Vagina (tissue), 2 donors: ENCODE results near the gene GEMIN7. TPM values are rescaled to one million over a fixed set of nuclear protein-coding genes. Genes with fewer than 3 reads are reported as not detected.

Experiments used
- DNase-seq, 2 donors: peaks; one replicate each; pipeline ENCODE4 v3.0.0-alpha.2; 2017; ENCODE audit errors: extremely low spot score in 2 of 2
- H3K27ac ChIP-seq: fragments of 200-600 bp; sonication (generic); one replicate; pipeline ENCODE4 v1.5.1; 2019
- H3K27me3 ChIP-seq: fragments of 200-600 bp; sonication (generic); one replicate; pipeline ENCODE4 v1.5.1; 2019
- H3K36me3 ChIP-seq, 2 donors: fragments of 200-600 bp; sonication (generic); one replicate each; pipeline ENCODE4 v1.5.1; 2017 to 2019
- H3K4me1 ChIP-seq: fragments of 200-600 bp; sonication (generic); one replicate; pipeline ENCODE4 v1.5.1; 2019
- H3K4me3 ChIP-seq, 2 donors: fragments of 200-600 bp; sonication (generic); 1 replicate in 1 of 2; 2 replicates in 1 of 2; pipeline ENCODE4 v1.5.1; 2016 to 2019
- H3K9me3 ChIP-seq: fragments of 200-600 bp; sonication (generic); one replicate; pipeline ENCODE4 v1.5.1; 2019
- POLR2A ChIP-seq, 2 donors: fragments of 450-650 bp; IDR thresholded peaks; one replicate each; pipeline ENCODE4 v1.6.1; 2017; ENCODE audit warnings: antibody characterized with exemption in 2 of 2, mild to moderate bottlenecking in 2 of 2, moderate library complexity in 2 of 2
- POLR2AphosphoS5 ChIP-seq, 2 donors: sonication (generic); formaldehyde crosslinking; IDR thresholded peaks; one replicate each; pipeline ENCODE4 v1.9.0; 2017; ENCODE audit warnings: antibody characterized with exemption in 2 of 2, mild to moderate bottlenecking in 2 of 2, low read depth in 1 of 2; ENCODE audit not compliant: insufficient read depth in 1 of 2
- intact Hi-C: fragments of 100-400 bp; cut with DNase I; formaldehyde crosslinking; loops from one replicate; pipeline ENCODE4 v1.15.1; 2023
- total RNA-seq: library from RNA; depleted of rRNA; stranded (reverse); fragments of >200 nt; gene quantifications from one replicate; pipeline ENCODE4 v1.2.3, GENCODE V29; 2016
- TF ChIP-seq, protein P1 (sequence below), 3 experiments: fragments of 450-650 bp in 2 of 3; fragments of 200-600 bp in 1 of 3; sonication (generic) in 1 of 3; IDR thresholded peaks; one replicate each; pipeline ENCODE4 v1.5.1; 2017 to 2019; ENCODE audit warnings: antibody characterized with exemption in 3 of 3, mild to moderate bottlenecking in 2 of 3, moderate library complexity in 2 of 3

The GEMIN7 gene
- total RNA-seq, 1 donor from 2014 or later: 42.0 TPM

DNA sequence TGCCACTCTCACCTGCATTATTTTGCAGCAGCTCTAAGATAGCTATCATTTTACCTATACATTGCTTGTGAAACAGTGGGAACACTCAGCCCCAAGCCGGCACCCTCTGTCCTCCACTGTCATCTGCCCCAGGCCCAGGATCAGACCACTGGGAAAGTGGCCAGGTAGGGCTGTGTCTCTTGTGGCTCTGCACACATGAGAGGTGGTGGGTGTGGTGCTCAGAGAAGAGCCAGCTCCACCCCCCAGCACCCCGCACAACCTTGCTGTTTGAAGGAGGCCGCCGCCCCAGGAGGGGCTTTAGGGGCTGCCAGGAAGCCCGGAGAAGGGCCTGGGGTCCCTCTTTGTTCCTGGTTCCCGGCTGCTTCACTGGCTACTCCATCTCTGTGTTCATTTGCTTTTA is 40.5 kb downstream of the GEMIN7 start:
- no peak overlapping the region for H3K4me3 ChIP-seq
- no peaks in the 10 kb centered on the region for H3K27me3 ChIP-seq
- H3K9me3 ChIP-seq: no peaks in the 10 kb centered on the region
- no peaks in the 10 kb centered on the region for H3K36me3 ChIP-seq
- intact Hi-C loops: no loop called here
- no peak for DNase-seq
- peaks cover 59% of the 10 kb centered on the region for H3K4me1 ChIP-seq
- no peak overlapping the region for H3K27ac ChIP-seq
- TF ChIP-seq, protein P1, sequence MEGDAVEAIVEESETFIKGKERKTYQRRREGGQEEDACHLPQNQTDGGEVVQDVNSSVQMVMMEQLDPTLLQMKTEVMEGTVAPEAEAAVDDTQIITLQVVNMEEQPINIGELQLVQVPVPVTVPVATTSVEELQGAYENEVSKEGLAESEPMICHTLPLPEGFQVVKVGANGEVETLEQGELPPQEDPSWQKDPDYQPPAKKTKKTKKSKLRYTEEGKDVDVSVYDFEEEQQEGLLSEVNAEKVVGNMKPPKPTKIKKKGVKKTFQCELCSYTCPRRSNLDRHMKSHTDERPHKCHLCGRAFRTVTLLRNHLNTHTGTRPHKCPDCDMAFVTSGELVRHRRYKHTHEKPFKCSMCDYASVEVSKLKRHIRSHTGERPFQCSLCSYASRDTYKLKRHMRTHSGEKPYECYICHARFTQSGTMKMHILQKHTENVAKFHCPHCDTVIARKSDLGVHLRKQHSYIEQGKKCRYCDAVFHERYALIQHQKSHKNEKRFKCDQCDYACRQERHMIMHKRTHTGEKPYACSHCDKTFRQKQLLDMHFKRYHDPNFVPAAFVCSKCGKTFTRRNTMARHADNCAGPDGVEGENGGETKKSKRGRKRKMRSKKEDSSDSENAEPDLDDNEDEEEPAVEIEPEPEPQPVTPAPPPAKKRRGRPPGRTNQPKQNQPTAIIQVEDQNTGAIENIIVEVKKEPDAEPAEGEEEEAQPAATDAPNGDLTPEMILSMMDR (IDR thresholded peaks at IDR 0.05): no peak
- TF ChIP-seq POLR2A (IDR thresholded peaks at IDR 0.05) (no peak), POLR2AphosphoS5 (IDR thresholded peaks at IDR 0.05; ENCODE audit: insufficient read depth in 1 of 2, low read depth in 1 of 2) (no peak)

DNA sequence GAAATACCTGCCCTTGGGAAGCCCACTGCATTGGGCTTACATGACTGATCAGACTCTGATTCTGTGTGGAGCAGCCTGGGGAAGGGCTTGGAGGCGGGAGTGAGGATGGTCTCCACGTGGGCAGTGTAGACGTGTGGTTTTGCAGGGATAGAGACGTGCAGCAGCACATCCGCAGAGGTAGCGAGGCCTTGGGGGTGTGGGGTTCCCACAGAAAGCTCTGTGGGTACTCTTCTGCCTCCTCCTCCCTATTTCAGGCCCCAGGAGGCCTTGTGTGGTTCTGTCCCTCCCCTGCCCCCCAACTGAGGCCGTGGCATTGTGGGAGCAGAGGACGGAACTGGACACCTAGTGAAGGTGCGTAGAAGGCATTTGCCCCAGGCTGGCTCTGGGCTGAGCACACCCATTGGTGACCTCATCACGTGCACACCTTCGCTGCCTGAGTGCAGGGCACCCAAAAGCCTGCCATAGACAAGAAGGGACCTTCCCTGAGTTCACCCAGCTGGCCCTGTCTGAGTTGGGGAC is 42.8 kb downstream of the GEMIN7 start:
- H3K27ac ChIP-seq: no peak overlapping the region
- TF ChIP-seq POLR2A (IDR thresholded peaks at IDR 0.05) (no peak), POLR2AphosphoS5 (IDR thresholded peaks at IDR 0.05; ENCODE audit: insufficient read depth in 1 of 2, low read depth in 1 of 2) (no peak)
- TF ChIP-seq, protein P1 (IDR thresholded peaks at IDR 0.05): no peak
- no peak for DNase-seq
- H3K27me3 ChIP-seq: no peaks in the 10 kb centered on the region
- intact Hi-C loops: no loop called here
- peaks cover 56% of the 10 kb centered on the region for H3K4me1 ChIP-seq
- no peak overlapping the region for H3K4me3 ChIP-seq
- H3K9me3 ChIP-seq: no peaks in the 10 kb centered on the region
- no peaks in the 10 kb centered on the region for H3K36me3 ChIP-seq

DNA sequence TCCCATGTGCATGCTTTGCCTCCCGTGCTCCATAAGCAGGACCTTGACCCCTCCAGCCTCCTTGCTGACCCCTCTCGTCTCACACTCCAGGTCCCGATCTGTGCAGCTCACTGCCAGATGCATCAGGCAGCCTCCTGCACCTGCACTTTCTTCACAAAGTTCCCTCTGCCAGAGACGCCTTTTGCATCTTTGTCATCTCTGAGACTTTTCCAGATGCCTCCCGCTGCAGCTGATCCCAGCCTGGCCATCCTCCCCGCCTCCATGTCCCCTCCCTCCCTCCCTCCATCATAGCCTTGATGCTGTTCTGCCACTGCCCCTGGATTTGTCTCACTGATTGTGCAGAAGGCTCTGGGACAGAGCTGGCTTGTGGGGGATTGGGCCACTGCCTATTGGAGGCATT is 43.8 kb downstream of the GEMIN7 start:
- H3K4me3 ChIP-seq: no peak overlapping the region
- no peaks in the 10 kb centered on the region for H3K27me3 ChIP-seq
- TF ChIP-seq, protein P1 (IDR thresholded peaks at IDR 0.05): no peak
- TF ChIP-seq POLR2A (IDR thresholded peaks at IDR 0.05) (no peak), POLR2AphosphoS5 (IDR thresholded peaks at IDR 0.05; ENCODE audit: insufficient read depth in 1 of 2, low read depth in 1 of 2) (no peak)
- H3K27ac ChIP-seq: no peak overlapping the region
- no peak for DNase-seq
- no peaks in the 10 kb centered on the region for H3K36me3 ChIP-seq
- intact Hi-C loops: no loop called here
- no peaks in the 10 kb centered on the region for H3K9me3 ChIP-seq
- peaks cover 52% of the 10 kb centered on the region for H3K4me1 ChIP-seq

DNA sequence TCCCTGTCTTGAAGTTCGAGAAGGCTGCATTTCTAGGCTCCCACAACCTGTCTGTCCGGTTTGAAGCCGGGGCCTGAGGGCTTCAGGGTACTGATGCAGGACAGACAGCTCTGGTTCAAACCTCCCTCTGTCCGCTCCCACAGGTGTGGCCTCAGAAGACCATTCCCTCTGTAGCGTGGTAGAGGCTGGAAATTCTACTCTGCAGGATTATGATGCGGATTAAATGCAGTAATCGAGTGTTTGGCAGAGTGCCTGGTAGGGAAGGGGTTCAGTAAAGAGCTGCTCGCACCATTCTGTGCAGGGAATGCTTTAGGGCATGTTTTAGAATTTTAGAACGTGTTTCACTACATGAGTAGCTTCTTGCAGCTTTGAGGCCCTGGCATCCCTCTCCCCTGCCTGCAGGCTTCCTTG is 44.4 kb downstream of the GEMIN7 start:
- H3K4me3 ChIP-seq: no peak overlapping the region
- no peaks in the 10 kb centered on the region for H3K27me3 ChIP-seq
- no peaks in the 10 kb centered on the region for H3K36me3 ChIP-seq
- no peak overlapping the region for H3K27ac ChIP-seq
- no peaks in the 10 kb centered on the region for H3K9me3 ChIP-seq
- peaks cover 47% of the 10 kb centered on the region for H3K4me1 ChIP-seq
- no peak for DNase-seq
- TF ChIP-seq, protein P1 (IDR thresholded peaks at IDR 0.05): no peak
- no peak for TF ChIP-seq POLR2A (IDR thresholded peaks at IDR 0.05)
- TF ChIP-seq POLR2AphosphoS5 (IDR thresholded peaks at IDR 0.05; ENCODE audit: insufficient read depth in 1 of 2, low read depth in 1 of 2): no peak
- intact Hi-C loops: no loop called here

DNA sequence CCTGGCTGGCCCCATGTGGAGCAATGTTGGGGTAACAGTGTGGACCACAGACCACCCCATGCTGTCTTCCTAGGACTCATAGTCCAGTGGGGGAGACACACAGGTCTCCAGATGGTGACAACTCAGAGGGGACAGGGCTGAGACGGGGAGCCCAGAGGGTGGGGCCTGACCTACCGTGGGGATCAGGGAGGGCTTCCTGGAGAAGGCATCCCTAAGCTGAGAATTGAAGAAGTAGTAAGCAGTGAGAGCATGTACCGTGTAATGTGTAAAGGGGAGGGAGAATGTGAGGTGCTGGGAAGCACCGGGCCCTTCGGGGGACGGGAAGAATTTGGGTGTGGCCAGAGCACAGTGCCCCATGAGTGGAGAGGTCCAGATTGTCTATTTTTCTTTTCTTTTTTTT is 45.0 kb downstream of the GEMIN7 start:
- H3K4me1 ChIP-seq: peaks cover 47% of the 10 kb centered on the region
- intact Hi-C loops: no loop called here
- H3K27ac ChIP-seq: no peak overlapping the region

More for the DNA sequence above, 45.0 kb downstream of the GEMIN7 start:
- Histone ChIP-seq H3K27me3 (no peaks in the 10 kb centered on the region), H3K4me3 (no peak overlapping the region), H3K9me3 (no peaks in the 10 kb centered on the region), H3K36me3 (no peaks in the 10 kb centered on the region)
- no peak for DNase-seq
- TF ChIP-seq, protein P1 (IDR thresholded peaks at IDR 0.05): no peak
- TF ChIP-seq POLR2A (IDR thresholded peaks at IDR 0.05): no peak
- no peak for TF ChIP-seq POLR2AphosphoS5 (IDR thresholded peaks at IDR 0.05; ENCODE audit: insufficient read depth in 1 of 2, low read depth in 1 of 2)
